NCI-H1436 (cell line): Measurements from ENCODE around the gene TOR1B.
"Not testable (repeated sequence)": the region's sequence is repeated elsewhere in the genome, so short reads cannot be mapped to it uniquely, and the experiment has no call there.

ENCODE experiments used
- DNase-seq: peaks from one replicate; lab custom pipeline; 2025; lab: John Stamatoyannopoulos, UW

Gene TOR1B

GRCh38 chr9:129776566-129776937 is 26.4 kb upstream of the TOR1B start:
- DNase-seq = no peak

DNA sequence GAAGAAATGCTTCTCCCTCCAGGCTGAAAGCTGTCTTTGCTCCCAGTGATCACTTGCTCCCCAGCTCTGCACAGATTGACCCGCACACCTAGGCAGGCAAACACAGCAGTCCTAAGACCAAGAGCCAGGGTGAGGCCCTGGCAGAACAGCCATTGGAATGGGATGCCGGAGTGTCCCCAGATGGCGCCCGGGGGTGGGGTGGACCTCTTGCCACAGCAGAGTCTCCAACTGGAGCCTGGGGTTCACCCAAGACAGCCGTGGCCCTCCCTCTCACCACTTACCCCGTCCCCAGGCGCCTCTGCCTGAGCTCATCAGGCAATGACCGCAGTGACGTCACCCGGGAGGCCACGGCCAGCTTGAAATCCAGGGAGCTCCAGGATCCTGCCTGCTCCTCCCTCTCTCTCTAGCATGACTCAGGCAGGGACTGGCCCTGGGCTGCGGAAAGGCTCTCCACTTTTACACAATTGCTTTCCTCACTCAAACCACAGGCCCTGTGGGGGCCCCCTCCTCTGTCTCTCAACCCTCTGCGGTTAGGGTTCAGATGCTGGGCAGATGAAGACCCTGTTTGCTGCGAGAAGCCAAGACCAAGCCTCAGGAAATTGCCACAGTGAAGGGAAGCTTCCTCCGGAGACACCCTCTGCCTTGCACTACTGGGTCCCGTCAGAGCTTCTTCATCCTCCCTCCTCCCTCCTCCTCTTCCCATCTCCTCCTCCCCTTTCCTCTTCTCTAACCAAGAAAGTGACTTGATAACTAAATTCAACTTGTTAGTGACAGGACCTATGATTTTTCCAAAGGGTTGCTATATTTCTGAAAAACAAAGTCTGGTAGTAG is 25.8 kb upstream of the TOR1B start:
- DNase-seq = no peak

DNA sequence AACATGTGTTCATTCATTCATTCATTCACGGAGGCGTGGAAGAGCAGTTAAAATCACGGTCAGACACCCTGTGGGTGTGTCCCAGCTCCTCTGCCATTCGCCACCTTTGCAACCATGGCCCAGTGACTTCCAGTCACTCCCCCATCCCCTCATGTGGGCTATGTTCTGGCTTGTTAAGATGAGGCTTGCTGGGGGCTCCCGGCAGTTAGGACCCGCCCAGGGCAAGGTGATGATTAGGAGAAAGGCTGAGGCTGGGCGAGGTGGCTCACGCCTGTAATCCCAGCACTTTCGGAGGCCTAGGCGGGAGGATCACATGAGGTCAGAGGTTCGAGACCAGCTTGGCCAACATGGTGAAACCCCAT is 25.2 kb upstream of the TOR1B start:
- no peak for DNase-seq

GRCh38 chr9:129778469-129778868 is 24.5 kb upstream of the TOR1B start:
- no peak for DNase-seq

DNA sequence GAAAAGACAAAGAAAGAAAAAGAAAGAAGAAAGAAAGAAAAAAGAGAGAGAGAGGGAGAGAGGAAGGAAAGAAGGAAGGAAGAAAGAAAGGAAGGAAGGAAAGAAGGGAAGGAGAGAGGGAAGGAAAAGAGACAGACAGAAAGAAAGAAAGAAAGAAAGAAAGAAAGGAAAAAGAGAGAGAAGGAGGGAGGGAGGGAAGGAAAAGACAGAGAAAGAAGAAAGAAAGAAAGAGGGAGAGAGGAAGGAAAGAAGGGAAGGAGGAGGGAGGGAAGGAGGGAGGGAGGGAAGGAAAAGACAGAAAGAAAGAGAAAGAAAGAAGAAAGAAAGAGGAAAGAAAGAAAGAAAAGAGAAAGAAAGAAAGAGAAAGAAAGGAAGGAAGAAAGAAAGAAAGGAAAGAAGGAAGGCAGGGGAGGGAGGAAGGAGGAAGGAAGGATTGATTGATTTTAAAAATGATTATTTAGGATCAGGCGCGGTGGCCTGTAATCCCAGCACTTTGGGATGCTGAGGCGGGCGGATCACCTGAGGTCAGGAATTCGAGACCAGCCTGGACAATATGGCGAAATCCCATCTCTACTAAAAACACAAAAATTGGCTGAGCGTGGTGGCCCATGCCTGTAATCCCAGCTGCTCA is 23.3 kb upstream of the TOR1B start:
- no peak for DNase-seq

DNA sequence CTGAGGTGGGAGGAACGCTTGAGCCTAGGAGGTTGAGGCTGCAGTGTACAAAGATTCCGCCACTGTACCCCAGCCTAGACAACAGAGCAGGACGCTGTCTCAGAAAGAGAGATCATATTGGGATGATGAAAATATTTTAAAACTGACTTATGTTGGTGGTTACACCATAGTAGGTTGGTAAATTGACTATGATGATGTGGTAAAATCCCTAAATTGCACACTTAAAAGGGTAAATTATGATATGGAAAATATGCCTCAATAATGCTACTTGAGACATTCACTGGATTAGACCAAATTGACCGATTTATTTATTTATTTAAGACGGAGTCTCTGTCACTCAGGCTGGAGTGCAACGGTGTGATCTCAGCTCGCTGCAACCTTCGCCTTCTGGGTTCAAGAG is 21.9 kb upstream of the TOR1B start:
- DNase-seq = no peak

GRCh38 chr9:129781981-129782380 is 21.0 kb upstream of the TOR1B start:
- no peak for DNase-seq

- DNase-seq = peak; percentile 57
These were observed 19.2 kb upstream of the TOR1B start for GRCh38 chr9:129783516-129784361.

GRCh38 chr9:129784970-129785369 is 18.0 kb upstream of the TOR1B start:
- not testable (repeated sequence) for DNase-seq

- DNase-seq = no peak
These were observed 17.1 kb upstream of the TOR1B start for GRCh38 chr9:129785866-129786265.

GRCh38 chr9:129786481-129786880 is 16.5 kb upstream of the TOR1B start:
- no peak for DNase-seq

GRCh38 chr9:129794549-129794948 is 8.4 kb upstream of the TOR1B start:
- DNase-seq = no peak

DNA sequence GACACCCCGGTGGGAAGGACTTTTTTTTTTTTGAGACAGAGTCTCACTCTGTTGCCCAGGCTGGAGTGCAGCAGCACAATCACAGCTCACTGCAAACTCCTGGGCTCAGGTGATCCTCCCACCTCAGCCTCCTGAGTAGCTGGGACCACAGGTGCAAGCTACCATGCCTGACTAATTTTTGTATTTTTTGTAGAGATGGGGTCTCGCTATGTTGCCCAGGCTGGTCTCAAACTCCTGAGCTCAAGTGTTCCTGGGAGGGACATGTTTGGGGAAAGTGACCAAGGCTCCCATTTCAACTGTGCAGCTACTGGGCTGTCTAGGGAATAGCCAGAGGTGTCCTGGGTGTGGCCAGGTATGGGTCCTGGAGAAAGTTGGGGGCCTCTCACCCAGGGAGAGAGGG is 7.0 kb upstream of the TOR1B start:
- DNase-seq = not testable (repeated sequence)

GRCh38 chr9:129798973-129799372 is 4.0 kb upstream of the TOR1B start:
- DNase-seq = no peak

DNA sequence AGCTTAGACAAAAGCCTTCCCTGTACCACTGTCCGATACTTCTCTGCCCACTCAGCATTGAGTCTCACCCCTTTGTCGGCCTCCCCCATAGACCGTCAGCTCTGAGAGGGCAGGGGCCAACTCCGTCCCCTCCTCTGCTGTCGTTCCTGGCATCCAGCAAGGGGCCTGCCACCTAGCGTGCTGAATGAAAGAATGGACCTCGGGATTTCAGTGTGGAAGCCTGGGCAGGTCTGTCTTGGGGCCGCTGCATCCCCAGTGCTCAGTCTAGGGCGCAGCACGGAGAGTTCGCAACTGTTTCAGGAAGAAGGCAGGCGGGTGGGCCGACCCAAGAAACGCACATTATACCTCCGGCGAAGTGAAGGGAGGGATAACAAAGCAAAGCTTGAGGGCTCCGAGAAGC is 1.5 kb upstream of the TOR1B start:
- DNase-seq = no peak

DNA sequence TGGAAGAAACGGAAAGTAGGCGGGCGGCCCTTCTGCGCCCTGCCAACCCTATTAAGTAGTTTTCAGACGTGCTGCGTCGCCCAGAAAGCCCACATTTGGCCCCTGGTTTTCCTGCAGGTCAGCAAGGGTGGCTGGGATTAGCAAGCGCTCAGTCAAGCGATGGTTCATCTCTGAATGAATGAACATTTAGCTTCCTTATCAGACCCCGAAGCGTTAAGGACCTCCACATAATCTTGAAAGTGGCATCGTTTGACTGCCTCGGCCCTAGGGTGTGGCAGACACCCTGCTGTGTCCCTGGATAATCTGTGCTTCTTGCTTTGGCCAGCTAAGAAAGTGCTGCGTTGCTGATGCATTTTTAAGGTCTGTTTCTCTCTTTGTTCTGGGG is 684 bp downstream of the TOR1B start:
- DNase-seq = no peak

DNA sequence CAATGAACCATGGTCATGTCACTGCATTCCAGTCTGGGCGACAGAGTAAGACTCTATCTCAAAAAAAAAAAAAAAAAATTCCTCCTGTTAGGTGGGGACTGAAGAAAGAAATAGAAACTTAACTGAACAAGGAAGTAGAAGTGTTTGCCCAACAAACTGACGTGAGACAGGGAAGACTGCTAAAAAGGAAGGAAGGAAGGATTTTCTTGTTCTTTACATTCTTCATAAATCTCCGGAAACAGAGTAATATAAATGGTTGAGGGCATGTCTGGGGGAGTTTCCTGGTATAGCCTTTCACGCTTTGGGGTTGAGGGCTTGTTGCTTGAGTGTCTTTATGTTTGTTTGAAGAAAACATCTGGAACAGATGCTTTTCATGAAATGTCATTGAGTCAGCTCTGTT is 3.1 kb downstream of the TOR1B start:
- no peak for DNase-seq

- DNase-seq = no peak
These were observed 6.4 kb downstream of the TOR1B start for GRCh38 chr9:129809346-129809745.

DNA sequence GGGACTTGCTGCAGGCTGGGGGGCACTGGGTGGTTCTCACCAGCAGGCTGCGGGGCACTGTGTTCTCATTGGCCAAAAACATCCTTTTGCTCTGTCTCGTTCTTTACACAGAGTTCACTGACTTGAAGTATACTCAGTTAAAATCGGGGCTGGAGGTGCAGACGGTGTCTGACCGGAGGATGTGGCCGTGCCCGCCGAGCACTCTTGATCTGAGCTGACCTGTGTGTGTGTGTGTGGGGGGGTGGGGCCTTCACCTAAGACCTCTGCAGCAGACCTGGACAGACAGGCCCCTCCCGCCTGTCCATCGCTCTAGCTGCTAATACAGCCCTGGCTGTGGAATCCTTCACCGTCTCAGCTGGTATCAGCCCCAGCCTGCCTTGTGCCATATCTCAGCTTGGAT is 7.1 kb downstream of the TOR1B start:
- no peak for DNase-seq

DNA sequence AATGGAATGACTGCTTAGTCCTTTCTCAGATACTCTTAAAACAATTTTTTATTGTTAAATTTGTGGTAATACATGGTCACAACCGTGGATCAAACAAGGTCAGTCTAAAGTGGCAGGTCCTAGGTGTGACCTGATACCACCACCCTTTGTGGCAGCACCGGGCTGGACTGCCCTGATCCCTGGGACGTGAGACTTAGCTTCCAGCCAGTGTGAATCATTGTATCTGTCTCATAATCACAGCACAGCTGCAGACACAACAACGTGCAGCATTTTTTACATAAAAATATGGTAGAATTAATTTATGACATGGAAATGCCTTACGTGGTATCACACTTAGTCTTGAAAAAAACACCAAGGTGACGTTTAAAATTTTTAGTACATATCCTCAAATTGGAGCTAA is 7.8 kb downstream of the TOR1B start:
- DNase-seq = no peak

DNA sequence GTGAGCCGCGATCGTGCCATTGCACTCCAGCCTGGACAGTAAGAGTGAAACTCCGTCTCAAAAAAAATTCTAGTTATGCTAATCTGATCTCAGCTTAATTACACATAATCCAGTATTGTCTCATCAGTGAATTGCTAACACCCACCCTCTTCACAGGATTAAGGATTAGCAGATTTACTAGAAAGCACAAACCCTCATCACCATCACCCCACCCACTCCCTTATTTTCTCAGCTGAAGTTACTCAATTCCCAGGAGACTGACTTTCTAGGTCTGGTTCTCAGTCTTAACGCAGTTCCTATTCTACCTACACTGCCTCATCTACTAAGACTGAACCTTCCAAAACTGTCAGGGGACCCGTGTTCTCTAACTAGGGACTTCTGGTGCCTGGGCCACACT is 9.0 kb downstream of the TOR1B start:
- no peak for DNase-seq

GRCh38 chr9:129812385-129812784 is 9.4 kb downstream of the TOR1B start:
- no peak for DNase-seq

GRCh38 chr9:129813661-129814060 is 10.7 kb downstream of the TOR1B start:
- no peak for DNase-seq
